WTC11 (cell line): ENCODE measurements around the gene MUCL1.

Experiments
- ZNF396 ChIP-seq: fragments of 250-450 bp; sonication (Bioruptor Pico); IDR thresholded peaks from 2 replicates; pipeline ENCODE4 v1.8.0; 2021; ENCODE audit warnings: mild to moderate bottlenecking, moderate library complexity, borderline replicate concordance
- TF ChIP-seq, protein P1 (sequence below): fragments of 200-600 bp; IDR thresholded peaks from 2 replicates; pipeline ENCODE4 v1.8.0; 2022; ENCODE audit warnings: antibody characterized with exemption
- TF ChIP-seq, protein P2 (sequence below): sonication (generic); formaldehyde crosslinking; IDR thresholded peaks from 2 replicates; pipeline ENCODE4 v1.8.1; 2023; ENCODE audit warnings: mild to moderate bottlenecking, missing genetic modification reagents, borderline replicate concordance

DNA sequence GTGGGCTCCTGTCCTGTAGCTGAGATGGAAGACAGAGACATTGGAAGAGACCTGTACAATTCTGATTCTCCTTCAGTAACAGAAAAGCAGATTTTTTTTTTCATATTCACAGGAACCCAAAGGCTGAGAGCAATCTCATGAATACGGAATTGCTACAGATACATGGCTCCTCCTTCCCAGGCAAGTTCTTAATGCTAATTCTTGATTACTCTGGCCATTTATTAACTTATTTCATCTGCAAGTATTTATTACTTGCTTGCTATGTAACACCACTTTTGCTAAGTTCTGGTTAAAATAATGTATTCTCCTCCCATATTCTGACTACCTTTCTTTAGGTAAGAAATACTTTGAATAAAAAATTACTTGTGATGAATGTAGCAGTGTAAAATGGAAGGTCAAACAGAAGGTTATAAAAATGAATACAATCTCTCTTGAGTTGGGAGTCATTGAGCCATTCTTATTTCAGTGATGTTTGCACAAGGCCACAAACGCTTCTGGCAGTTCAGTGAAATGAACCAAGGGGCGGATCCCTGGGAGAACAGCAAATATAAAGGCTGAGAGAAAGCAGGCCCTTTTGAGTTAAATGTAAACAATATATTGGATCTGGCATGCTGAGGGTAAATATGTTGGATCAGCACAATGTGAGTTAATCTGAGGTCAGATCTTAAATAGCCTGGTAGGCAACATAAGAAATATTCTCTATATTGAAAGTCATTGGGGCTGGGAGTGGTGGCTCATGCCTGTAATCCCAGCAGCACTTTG is 37.6 kb downstream of the MUCL1 start:
- TF ChIP-seq, protein P1, sequence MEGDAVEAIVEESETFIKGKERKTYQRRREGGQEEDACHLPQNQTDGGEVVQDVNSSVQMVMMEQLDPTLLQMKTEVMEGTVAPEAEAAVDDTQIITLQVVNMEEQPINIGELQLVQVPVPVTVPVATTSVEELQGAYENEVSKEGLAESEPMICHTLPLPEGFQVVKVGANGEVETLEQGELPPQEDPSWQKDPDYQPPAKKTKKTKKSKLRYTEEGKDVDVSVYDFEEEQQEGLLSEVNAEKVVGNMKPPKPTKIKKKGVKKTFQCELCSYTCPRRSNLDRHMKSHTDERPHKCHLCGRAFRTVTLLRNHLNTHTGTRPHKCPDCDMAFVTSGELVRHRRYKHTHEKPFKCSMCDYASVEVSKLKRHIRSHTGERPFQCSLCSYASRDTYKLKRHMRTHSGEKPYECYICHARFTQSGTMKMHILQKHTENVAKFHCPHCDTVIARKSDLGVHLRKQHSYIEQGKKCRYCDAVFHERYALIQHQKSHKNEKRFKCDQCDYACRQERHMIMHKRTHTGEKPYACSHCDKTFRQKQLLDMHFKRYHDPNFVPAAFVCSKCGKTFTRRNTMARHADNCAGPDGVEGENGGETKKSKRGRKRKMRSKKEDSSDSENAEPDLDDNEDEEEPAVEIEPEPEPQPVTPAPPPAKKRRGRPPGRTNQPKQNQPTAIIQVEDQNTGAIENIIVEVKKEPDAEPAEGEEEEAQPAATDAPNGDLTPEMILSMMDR = no peak
- TF ChIP-seq ZNF396 = no peak
- TF ChIP-seq, protein P2, sequence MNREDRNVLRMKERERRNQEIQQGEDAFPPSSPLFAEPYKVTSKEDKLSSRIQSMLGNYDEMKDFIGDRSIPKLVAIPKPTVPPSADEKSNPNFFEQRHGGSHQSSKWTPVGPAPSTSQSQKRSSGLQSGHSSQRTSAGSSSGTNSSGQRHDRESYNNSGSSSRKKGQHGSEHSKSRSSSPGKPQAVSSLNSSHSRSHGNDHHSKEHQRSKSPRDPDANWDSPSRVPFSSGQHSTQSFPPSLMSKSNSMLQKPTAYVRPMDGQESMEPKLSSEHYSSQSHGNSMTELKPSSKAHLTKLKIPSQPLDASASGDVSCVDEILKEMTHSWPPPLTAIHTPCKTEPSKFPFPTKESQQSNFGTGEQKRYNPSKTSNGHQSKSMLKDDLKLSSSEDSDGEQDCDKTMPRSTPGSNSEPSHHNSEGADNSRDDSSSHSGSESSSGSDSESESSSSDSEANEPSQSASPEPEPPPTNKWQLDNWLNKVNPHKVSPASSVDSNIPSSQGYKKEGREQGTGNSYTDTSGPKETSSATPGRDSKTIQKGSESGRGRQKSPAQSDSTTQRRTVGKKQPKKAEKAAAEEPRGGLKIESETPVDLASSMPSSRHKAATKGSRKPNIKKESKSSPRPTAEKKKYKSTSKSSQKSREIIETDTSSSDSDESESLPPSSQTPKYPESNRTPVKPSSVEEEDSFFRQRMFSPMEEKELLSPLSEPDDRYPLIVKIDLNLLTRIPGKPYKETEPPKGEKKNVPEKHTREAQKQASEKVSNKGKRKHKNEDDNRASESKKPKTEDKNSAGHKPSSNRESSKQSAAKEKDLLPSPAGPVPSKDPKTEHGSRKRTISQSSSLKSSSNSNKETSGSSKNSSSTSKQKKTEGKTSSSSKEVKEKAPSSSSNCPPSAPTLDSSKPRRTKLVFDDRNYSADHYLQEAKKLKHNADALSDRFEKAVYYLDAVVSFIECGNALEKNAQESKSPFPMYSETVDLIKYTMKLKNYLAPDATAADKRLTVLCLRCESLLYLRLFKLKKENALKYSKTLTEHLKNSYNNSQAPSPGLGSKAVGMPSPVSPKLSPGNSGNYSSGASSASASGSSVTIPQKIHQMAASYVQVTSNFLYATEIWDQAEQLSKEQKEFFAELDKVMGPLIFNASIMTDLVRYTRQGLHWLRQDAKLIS (CRISPR knock-in tag) = no peak
